Adrenal gland (tissue), 5 donors: Measurements from ENCODE around the gene PLPP7.

Experiments
- CTCF ChIP-seq, 6 experiments: fragments of 450-650 bp in 4 of 6; fragments of 200-600 bp in 2 of 6; sonication (generic) in 1 of 6; IDR thresholded peaks; 1 replicate in 5 of 6; 2 replicates in 1 of 6; pipeline versions ENCODE4 v1.5.1 to v1.8.0; 2016 to 2021; ENCODE audit warnings: antibody characterized with exemption in 6 of 6, mild to moderate bottlenecking in 2 of 6, moderate library complexity in 1 of 6
- POLR2A ChIP-seq, 2 donors: fragments of 450-650 bp; IDR thresholded peaks; one replicate each; pipeline ENCODE4 v1.6.1; 2017; ENCODE audit warnings: antibody characterized with exemption in 2 of 2, mild to moderate bottlenecking in 2 of 2, moderate library complexity in 1 of 2
- donor health status: DM: no; HTN: no; CAD: no.

- TF ChIP-seq CTCF (IDR thresholded peaks at IDR 0.05) (no peak), POLR2A (IDR thresholded peaks at IDR 0.05) (no peak)
These were observed 28.6 kb upstream of the PLPP7 start for GRCh38 chr9:131260751-131261452.
